KMS-11 (cell line): ENCODE results near the gene CACNA1D.

Experiments used
- H2AFZ ChIP-seq: fragments of 200-600 bp; sonication (generic); 2 replicates; pipeline ENCODE4 v1.6.1; 2016; ENCODE audit warnings: antibody characterized with exemption, mixed run types, low read depth
- H3K27ac ChIP-seq: fragments of 200-600 bp; sonication (generic); 2 replicates; pipeline ENCODE4 v1.6.1; 2016; ENCODE audit warnings: mild to moderate bottlenecking, mixed run types
- H3K27me3 ChIP-seq: fragments of 200-600 bp; sonication (generic); 2 replicates; pipeline ENCODE4 v1.6.1; 2017; ENCODE audit warnings: mild to moderate bottlenecking, low read depth, mixed run types, moderate library complexity; ENCODE audit not compliant: insufficient read depth
- H3K36me3 ChIP-seq: fragments of 200-600 bp; sonication (generic); 2 replicates; pipeline ENCODE4 v1.6.1; 2017; ENCODE audit warnings: mild to moderate bottlenecking, mixed run types; ENCODE audit not compliant: insufficient read depth
- H3K4me1 ChIP-seq: fragments of 200-600 bp; sonication (generic); 2 replicates; pipeline ENCODE4 v1.6.1; 2016; ENCODE audit warnings: mild to moderate bottlenecking, low read depth, mixed run types; ENCODE audit not compliant: poor library complexity, severe bottlenecking
- H3K4me2 ChIP-seq: fragments of 200-600 bp; sonication (generic); 2 replicates; pipeline ENCODE4 v1.7.0; 2016; ENCODE audit warnings: mild to moderate bottlenecking, mixed run types
- H3K4me3 ChIP-seq: fragments of 200-600 bp; sonication (generic); IDR thresholded peaks from 2 replicates; pipeline ENCODE4 v1.6.1; 2017; ENCODE audit warnings: low read depth, low read length, mixed read lengths; ENCODE audit not compliant: insufficient read depth
- H3K79me2 ChIP-seq: fragments of 200-600 bp; sonication (generic); 2 replicates; pipeline ENCODE4 v1.6.1; 2016; ENCODE audit warnings: low read depth, mixed run types; ENCODE audit not compliant: insufficient read depth
- H3K9ac ChIP-seq: fragments of 200-600 bp; sonication (generic); 2 replicates; pipeline ENCODE4 v1.6.1; 2016; ENCODE audit warnings: mild to moderate bottlenecking, mixed run types
- H4K20me1 ChIP-seq: fragments of 200-600 bp; sonication (generic); 2 replicates; pipeline ENCODE4 v1.6.1; 2016; ENCODE audit warnings: mild to moderate bottlenecking, mixed run types; ENCODE audit not compliant: insufficient read depth
- CTCF ChIP-seq: fragments of 200-600 bp; sonication (generic); conservative IDR thresholded peaks from 2 replicates; pipeline ENCODE4 v1.6.1; 2017; ENCODE audit warnings: low read depth, mild to moderate bottlenecking, antibody characterized with exemption, low read length, moderate library complexity, mixed read lengths

CACNA1D gene

GRCh38 chr3:53702776-53703530, 208.5 kb downstream of the CACNA1D start:
- Histone ChIP-seq H4K20me1 (no peaks in the 10 kb centered on the region), H3K79me2 (no peaks in the 10 kb centered on the region), H3K27ac (peak overlapping the region; percentile 60), H3K4me1 (peaks cover 71% of the 10 kb centered on the region), H2AFZ (peak overlapping the region; percentile 2; the same call in 1 of the 2 replicates), H3K4me3 (no peak overlapping the region), H3K4me2 (peak overlapping the region; percentile 21; the same call in 1 of the 2 replicates), H3K9ac (no peak overlapping the region), H3K27me3 (no peaks in the 10 kb centered on the region), H3K36me3 (no peaks in the 10 kb centered on the region)
- TF ChIP-seq CTCF = no peak

- no peaks in the 10 kb centered on the region for H4K20me1 ChIP-seq
- H3K36me3 ChIP-seq = no peaks in the 10 kb centered on the region
- H3K79me2 ChIP-seq = no peaks in the 10 kb centered on the region
- peak overlapping the region; percentile 21; the same call in 1 of the 2 replicates for H3K4me2 ChIP-seq
- H2AFZ ChIP-seq = no peak overlapping the region; the same call in 1 of the 2 replicates
- no peak overlapping the region for H3K9ac ChIP-seq
- TF ChIP-seq CTCF = no peak
- no peak overlapping the region for H3K4me3 ChIP-seq
- H3K27me3 ChIP-seq = no peaks in the 10 kb centered on the region
- H3K4me1 ChIP-seq = peaks cover 71% of the 10 kb centered on the region
- peak overlapping the region; percentile 60 for H3K27ac ChIP-seq
These were observed 209.4 kb downstream of the CACNA1D start for GRCh38 chr3:53703630-53704362.

GRCh38 chr3:53704363-53704725, 209.9 kb downstream of the CACNA1D start:
- H3K9ac ChIP-seq = no peak overlapping the region
- no peaks in the 10 kb centered on the region for H4K20me1 ChIP-seq
- H3K27ac ChIP-seq = peak overlapping the region; percentile 60; the same call in 1 of the 2 replicates
- TF ChIP-seq CTCF = no peak
- H3K4me3 ChIP-seq = no peak overlapping the region
- peaks cover 71% of the 10 kb centered on the region for H3K4me1 ChIP-seq
- H3K27me3 ChIP-seq = no peaks in the 10 kb centered on the region
- no peaks in the 10 kb centered on the region for H3K36me3 ChIP-seq
- H2AFZ ChIP-seq = no peak overlapping the region
- no peaks in the 10 kb centered on the region for H3K79me2 ChIP-seq
- H3K4me2 ChIP-seq = no peak overlapping the region; the same call in 1 of the 2 replicates

- TF ChIP-seq CTCF = no peak
- H3K4me2 ChIP-seq = no peak overlapping the region; the same call in 1 of the 2 replicates
- no peaks in the 10 kb centered on the region for H4K20me1 ChIP-seq
These were observed 210.8 kb downstream of the CACNA1D start for GRCh38 chr3:53705024-53705745.

More at GRCh38 chr3:53705024-53705745, 210.8 kb downstream of the CACNA1D start:
- Histone ChIP-seq H3K79me2 (no peaks in the 10 kb centered on the region), H3K9ac (no peak overlapping the region), H2AFZ (peak overlapping the region; percentile 16; the same call in 1 of the 2 replicates), H3K27me3 (no peaks in the 10 kb centered on the region), H3K4me3 (no peak overlapping the region), H3K36me3 (no peaks in the 10 kb centered on the region), H3K4me1 (peaks cover 73% of the 10 kb centered on the region), H3K27ac (no peak overlapping the region; the same call in 1 of the 2 replicates)
